Measurements from ENCODE around the gene IMMP2L. TPM values are rescaled to one million over a fixed set of nuclear protein-coding genes. Genes with fewer than 3 reads are reported as not detected.

Gene IMMP2L
- total and polyA plus RNA-seq, 4 donors = 7.3 to 21.1 (median 12.4) TPM

GRCh38 chr7:110941385-110941784 lies 620.9 kb downstream of the IMMP2L start:
- Histone ChIP-seq H3K36me3 (ENCODE audit: control insufficient read depth in 4 of 4, insufficient read depth in 3 of 4, low read depth in 1 of 4, low read length in 3 of 4) (no peaks in the 10 kb centered on the region), H3K27ac (ENCODE audit: low read depth in 1 of 2, low read length in 2 of 2) (no peak overlapping the region), H3K27me3 (ENCODE audit: control insufficient read depth in 4 of 4, insufficient read depth in 4 of 4, low read length in 3 of 4) (no peaks in the 10 kb centered on the region), H3K9ac (ENCODE audit: low read depth in 1 of 2, low read length in 2 of 2) (no peak overlapping the region), H3K9me3 (ENCODE audit: control insufficient read depth in 4 of 4, low read length in 3 of 4) (no peaks in the 10 kb centered on the region), H3K4me3 (ENCODE audit: low read depth in 1 of 3, low read length in 3 of 3) (no peak overlapping the region), H3K4me1 (ENCODE audit: control insufficient read depth in 4 of 4, insufficient read depth in 4 of 4, low read length in 3 of 4) (no peaks in the 10 kb centered on the region)
- WGBS = 92% methylated on average over 3 of the region's 3 CpGs
- DNase-seq (ENCODE audit: low spot score) = no peak
- TF ChIP-seq RAD21 (IDR thresholded peaks at IDR 0.05) (no peak), REST (IDR thresholded peaks at IDR 0.05) (no peak), TAF1 (conservative IDR thresholded peaks at IDR 0.05) (no peak), GABPA (IDR thresholded peaks at IDR 0.05 in 1 of 2, conservative IDR thresholded peaks at IDR 0.05 in 1 of 2) (no peak), HNF4G (IDR thresholded peaks at IDR 0.05) (no peak), MAX (IDR thresholded peaks at IDR 0.05) (no peak), NR2F2 (IDR thresholded peaks at IDR 0.05) (no peak), YY1 (IDR thresholded peaks at IDR 0.05) (no peak), SP1 (IDR thresholded peaks at IDR 0.05) (no peak), EGR1 (IDR thresholded peaks at IDR 0.05; ENCODE audit: low read depth in 2 of 2) (no peak), JUND (IDR thresholded peaks at IDR 0.05) (no peak), RXRA (IDR thresholded peaks at IDR 0.05) (no peak), FOXA1 (IDR thresholded peaks at IDR 0.05) (no peak), CTCF (IDR thresholded peaks at IDR 0.05; ENCODE audit: low read depth, low read length, missing input control) (no peak), FOXA2 (IDR thresholded peaks at IDR 0.05) (no peak)

- TF ChIP-seq ZBTB33 (IDR thresholded peaks at IDR 0.05) (no peak), RAD21 (IDR thresholded peaks at IDR 0.05) (no peak)
- WGBS = 99% methylated on average over 1 of the region's 1 CpG
These were observed 621.5 kb downstream of the IMMP2L start for GRCh38 chr7:110940756-110941155.

More at GRCh38 chr7:110940756-110941155, 621.5 kb downstream of the IMMP2L start:
- no peaks in the 10 kb centered on the region for H3K4me1 ChIP-seq (ENCODE audit: control insufficient read depth in 4 of 4, insufficient read depth in 4 of 4, low read length in 3 of 4)
- H3K27ac ChIP-seq (ENCODE audit: low read depth in 1 of 2, low read length in 2 of 2) = no peak overlapping the region
- H3K27me3 ChIP-seq (ENCODE audit: control insufficient read depth in 4 of 4, insufficient read depth in 4 of 4, low read length in 3 of 4) = no peaks in the 10 kb centered on the region
- no peak for DNase-seq (ENCODE audit: low spot score)
- H3K9me3 ChIP-seq (ENCODE audit: control insufficient read depth in 4 of 4, low read length in 3 of 4) = no peaks in the 10 kb centered on the region
- no peak overlapping the region for H3K9ac ChIP-seq (ENCODE audit: low read depth in 1 of 2, low read length in 2 of 2)
- H3K4me3 ChIP-seq (ENCODE audit: low read depth in 1 of 3, low read length in 3 of 3) = no peak overlapping the region
- H3K36me3 ChIP-seq (ENCODE audit: control insufficient read depth in 4 of 4, insufficient read depth in 3 of 4, low read depth in 1 of 4, low read length in 3 of 4) = no peaks in the 10 kb centered on the region

Measured in liver (tissue), 9 donors.